HCT116 (cell line): Measurements from ENCODE around the gene DPP6. TPM values are rescaled to one million over a fixed set of nuclear protein-coding genes. Genes with fewer than 3 reads are reported as not detected.

Source experiments
- ATAC-seq: fragments of 200-7000 bp; cut with Tn5 transposase; 2 replicates; pipeline ENCODE4 v1.9.1; 2020; ENCODE audit warnings: mild to moderate bottlenecking, moderate library complexity
- BruUV-seq: library from RNA; stranded (reverse); fragments of 400-500 nt; replicated peaks from 2 replicates; lab custom pipeline; 2021; lab: Mats Ljungman, UMichigan
- CTCF ChIA-PET: fragments of 300-600 bp; sonication (Branson Sonifier 250); formaldehyde crosslinking; loops from one replicate; lab custom pipeline; 2021; ENCODE audit warnings: antibody characterized with exemption; lab: Charles Lee
- POLR2A ChIA-PET: fragments of 300-600, 350-600 bp; sonication (Branson Sonifier 250); formaldehyde crosslinking; loops from one replicate; lab custom pipeline; 2021; ENCODE audit warnings: antibody characterized with exemption; lab: Charles Lee
- RAD21 ChIA-PET, 2 experiments: fragments of 300-600 bp; sonication (Branson Sonifier 250); formaldehyde crosslinking; loops; one replicate each; lab custom pipeline; 2023; ENCODE audit warnings: low total read pairs in 2 of 2; ENCODE audit not compliant: uncharacterized antibody in 2 of 2, unreplicated experiment in 2 of 2, low non-redundant PET in 1 of 2; lab: Charles Lee
- DNase-seq: peaks from one replicate; pipeline ENCODE4 v3.0.0-alpha.2; 2010; ENCODE audit warnings: low read depth, low spot score
- H2AFZ ChIP-seq: fragments of 200-600 bp; shearing (Covaris generic), sonication (generic); 2 replicates; pipeline ENCODE4 v1.6.1; 2017; ENCODE audit warnings: low read depth, mixed run types, mixed read lengths, antibody characterized with exemption, low read length; ENCODE audit not compliant: poor library complexity, severe bottlenecking
- H3K27ac ChIP-seq: 2 replicates; pipeline ENCODE4 v1.5.1; 2012; ENCODE audit warnings: low read depth, low read length
- H3K27me3 ChIP-seq: fragments of 200-600 bp; sonication (generic); 2 replicates; pipeline ENCODE4 v1.6.1; 2016; ENCODE audit warnings: mixed run types, low read length, mixed read lengths; ENCODE audit not compliant: insufficient read depth
- H3K36me3 ChIP-seq, 2 experiments: fragments of 200-500 bp in 1 of 2; fragments of 200-600 bp in 1 of 2; sonication (Bioruptor generic) in 1 of 2; sonication (generic) in 1 of 2; 2 replicates each; pipeline versions ENCODE4 v1.5.1 to v1.6.1; 2014 to 2016; ENCODE audit warnings: low read length in 2 of 2, inconsistent platforms in 1 of 2, mixed read lengths in 1 of 2, mixed run types in 1 of 2; ENCODE audit not compliant: insufficient read depth in 2 of 2, control insufficient read depth in 1 of 2
- H3K4me1 ChIP-seq, 2 experiments: fragments of 200-600 bp in 1 of 2; sonication (generic) in 1 of 2; 2 replicates each; pipeline versions ENCODE4 v1.5.1 to v1.6.1; 2012 to 2017; ENCODE audit warnings: low read length in 2 of 2, inconsistent platforms in 1 of 2, mild to moderate bottlenecking in 1 of 2, mixed read lengths in 1 of 2, mixed run types in 1 of 2, moderate library complexity in 1 of 2; ENCODE audit not compliant: insufficient read depth in 2 of 2, control insufficient read depth in 1 of 2
- H3K4me2 ChIP-seq: fragments of 200-600 bp; sonication (generic); 2 replicates; pipeline ENCODE4 v1.6.1; 2017; ENCODE audit warnings: mixed run types, low read length, mixed read lengths
- H3K4me3 ChIP-seq, 2 experiments: fragments of 200-600 bp in 1 of 2; sonication (generic) in 1 of 2; replicated peaks in 1 of 2; 2 replicates each; pipeline ENCODE4 v1.5.1; 2011 to 2016; ENCODE audit warnings: low read length in 2 of 2, control low read depth in 1 of 2, low read depth in 1 of 2, mild to moderate bottlenecking in 1 of 2, mixed read lengths in 1 of 2, mixed run types in 1 of 2
- H3K79me2 ChIP-seq: fragments of 200-600 bp; sonication (generic); 2 replicates; pipeline ENCODE4 v1.6.1; 2017; ENCODE audit warnings: mild to moderate bottlenecking, mixed run types, low read length, moderate library complexity, mixed read lengths; ENCODE audit not compliant: insufficient read depth
- H3K9ac ChIP-seq: fragments of 200-600 bp; sonication (generic); 2 replicates; pipeline ENCODE4 v1.6.1; 2016; ENCODE audit warnings: low read length, mixed read lengths
- H3K9me2 ChIP-seq: fragments of 200-600 bp; sonication (generic), shearing (Covaris generic); 2 replicates; pipeline ENCODE4 v1.6.1; 2017; ENCODE audit warnings: mixed run types, mild to moderate bottlenecking, moderate library complexity; ENCODE audit not compliant: insufficient read depth
- H3K9me3 ChIP-seq, 2 experiments: fragments of 200-500 bp in 1 of 2; fragments of 200-600 bp in 1 of 2; sonication (Bioruptor generic) in 1 of 2; sonication (generic) in 1 of 2; 2 replicates each; pipeline ENCODE4 v1.6.1; 2014 to 2017; ENCODE audit warnings: low read length in 2 of 2, mixed read lengths in 2 of 2, inconsistent platforms in 1 of 2, low read depth in 1 of 2, mild to moderate bottlenecking in 1 of 2, mixed run types in 1 of 2, moderate library complexity in 1 of 2; ENCODE audit not compliant: control insufficient read depth in 1 of 2, insufficient read depth in 1 of 2
- H4K20me1 ChIP-seq: fragments of 200-600 bp; sonication (generic), shearing (Covaris generic); 2 replicates; pipeline ENCODE4 v1.6.1; 2017; ENCODE audit warnings: mixed run types, mild to moderate bottlenecking, moderate library complexity; ENCODE audit not compliant: insufficient read depth
- ATF3 ChIP-seq: IDR thresholded peaks from 2 replicates; pipeline ENCODE4 v1.6.1; 2012
- CEBPB ChIP-seq: IDR thresholded peaks from 2 replicates; pipeline ENCODE4 v1.6.1; 2012; ENCODE audit warnings: low read depth
- CTCF ChIP-seq, 3 experiments: fragments of 200-600 bp in 1 of 3; sonication (generic) in 1 of 3; IDR thresholded peaks in 2 of 3; conservative IDR thresholded peaks in 1 of 3; 2 replicates each; pipeline ENCODE4 v1.5.1; 2012 to 2017; ENCODE audit warnings: low read depth in 2 of 3, low read length in 2 of 3, antibody characterized with exemption in 1 of 3, borderline replicate concordance in 1 of 3, control low read depth in 1 of 3, mild to moderate bottlenecking in 1 of 3, mixed read lengths in 1 of 3, mixed run types in 1 of 3, moderate library complexity in 1 of 3; ENCODE audit not compliant: insufficient read depth in 1 of 3
- EGR1 ChIP-seq: IDR thresholded peaks from 2 replicates; pipeline ENCODE4 v1.6.1; 2012; ENCODE audit warnings: low read depth
- ELF1 ChIP-seq: IDR thresholded peaks from 2 replicates; pipeline ENCODE4 v1.6.1; 2012; ENCODE audit warnings: low read depth, borderline replicate concordance
- EZH2 ChIP-seq: fragments of 200-600 bp; sonication (generic); IDR thresholded peaks from 2 replicates; pipeline ENCODE4 v1.6.1; 2017; ENCODE audit warnings: antibody characterized with exemption, mixed run types
- EZH2phosphoT487 ChIP-seq: fragments of 200-600 bp; IDR thresholded peaks from 2 replicates; pipeline ENCODE4 v1.6.1; 2018; ENCODE audit warnings: antibody characterized with exemption, borderline replicate concordance
- JUND ChIP-seq: IDR thresholded peaks from 2 replicates; pipeline ENCODE4 v1.6.1; 2012
- MAX ChIP-seq: IDR thresholded peaks from 2 replicates; pipeline ENCODE4 v1.6.1; 2012
- POLR2A ChIP-seq: IDR thresholded peaks from 2 replicates; pipeline ENCODE4 v1.7.0; 2011; ENCODE audit warnings: borderline replicate concordance; ENCODE audit not compliant: insufficient read depth, insufficient read length; ENCODE audit errors: extremely low read depth
- RAD21 ChIP-seq: IDR thresholded peaks from 2 replicates; pipeline ENCODE4 v1.6.1; 2012; ENCODE audit warnings: low read depth, mild to moderate bottlenecking
- REST ChIP-seq: IDR thresholded peaks from 2 replicates; pipeline ENCODE4 v1.6.1; 2012; ENCODE audit warnings: low read depth
- SIN3A ChIP-seq: IDR thresholded peaks from 2 replicates; pipeline ENCODE4 v1.6.1; 2012; ENCODE audit warnings: low read depth
- SP1 ChIP-seq: IDR thresholded peaks from 2 replicates; pipeline ENCODE4 v1.6.1; 2012; ENCODE audit warnings: low read depth
- SRF ChIP-seq: IDR thresholded peaks from 2 replicates; pipeline ENCODE4 v1.6.1; 2012; ENCODE audit warnings: low read depth
- YY1 ChIP-seq: IDR thresholded peaks from 2 replicates; pipeline ENCODE4 v1.6.1; 2011; ENCODE audit warnings: low read length, low read depth, moderate library complexity, mild to moderate bottlenecking; ENCODE audit not compliant: insufficient replicate concordance; ENCODE audit errors: extremely low read depth
- ZFX ChIP-seq: fragments of 450-650 bp; IDR thresholded peaks from 2 replicates; pipeline ENCODE4 v1.6.1; 2017
- ZNF274 ChIP-seq: fragments of 200-500 bp; sonication (Bioruptor generic); IDR thresholded peaks from 2 replicates; pipeline ENCODE4 v1.6.1; 2014; ENCODE audit warnings: mild to moderate bottlenecking, low read depth, low read length, inconsistent platforms
- intact Hi-C: fragments of 100-400 bp; cut with micrococcal nuclease; formaldehyde crosslinking; loops from 2 replicates; pipeline ENCODE4 v1.10.0; 2022
- total RNA-seq: library from RNA; stranded (reverse); gene quantifications from one replicate; pipeline ENCODE4 v1.2.1, GENCODE V29; 2021; ENCODE audit not compliant: unreplicated experiment

The DPP6 gene
- total RNA-seq, 1 experiment from 2014 or later = not detected

- TF ChIP-seq SP1 (no peak), EZH2 (no peak)
These were observed 247.5 kb downstream of the DPP6 start (continued) for GRCh38 chr7:154299736-154300135.

- POLR2A ChIA-PET = no interaction called here
- RAD21 ChIA-PET = no interaction called here
- no peaks in the 10 kb centered on the region for H3K4me1 ChIP-seq
- no peak overlapping the region for H2AFZ ChIP-seq
- no peaks in the 10 kb centered on the region for H4K20me1 ChIP-seq
- CTCF ChIA-PET = no interaction called here
- H3K36me3 ChIP-seq = no peaks in the 10 kb centered on the region
- ATAC-seq (no peak), DNase-seq (no peak)
- intact Hi-C loops = no loop called here
- H3K9me3 ChIP-seq = peaks cover 3 to 16% of the 10 kb centered on the region in 2 experiments; a peak in 2 of 4 replicates
- TF ChIP-seq CEBPB (no peak), ATF3 (no peak), SRF (no peak), ZFX (no peak), CTCF (IDR thresholded peaks at IDR 0.05 in 2 of 3, conservative IDR thresholded peaks at IDR 0.05 in 1 of 3; ENCODE audit: borderline replicate concordance in 1 of 3, insufficient read depth in 1 of 3, low read depth in 2 of 3, low read length in 2 of 3) (no peak), RAD21 (no peak), ELF1 (no peak), SIN3A (no peak), POLR2A (no peak), YY1 (no peak), EGR1 (no peak), EZH2phosphoT487 (no peak), JUND (no peak), EZH2 (no peak), MAX (no peak), ZNF274 (no peak), REST (no peak)
- no peak overlapping the region for H3K9ac ChIP-seq
- no peaks in the 10 kb centered on the region for H3K79me2 ChIP-seq
- no peaks in the 10 kb centered on the region for H3K9me2 ChIP-seq
- H3K4me3 ChIP-seq = no peak overlapping the region
- no peaks in the 10 kb centered on the region for H3K27me3 ChIP-seq
- H3K27ac ChIP-seq = no peak overlapping the region
- no TSS peak for BruUV-seq
- H3K4me2 ChIP-seq = no peak overlapping the region
These were observed 250.2 kb downstream of the DPP6 start for GRCh38 chr7:154302380-154302779.
